Measurements from ENCODE around the gene FBXO21.
"Not testable (repeated sequence)": the region's sequence is repeated elsewhere in the genome, so short reads cannot be mapped to it uniquely, and the experiment has no call there.

The FBXO21 gene, protein sequence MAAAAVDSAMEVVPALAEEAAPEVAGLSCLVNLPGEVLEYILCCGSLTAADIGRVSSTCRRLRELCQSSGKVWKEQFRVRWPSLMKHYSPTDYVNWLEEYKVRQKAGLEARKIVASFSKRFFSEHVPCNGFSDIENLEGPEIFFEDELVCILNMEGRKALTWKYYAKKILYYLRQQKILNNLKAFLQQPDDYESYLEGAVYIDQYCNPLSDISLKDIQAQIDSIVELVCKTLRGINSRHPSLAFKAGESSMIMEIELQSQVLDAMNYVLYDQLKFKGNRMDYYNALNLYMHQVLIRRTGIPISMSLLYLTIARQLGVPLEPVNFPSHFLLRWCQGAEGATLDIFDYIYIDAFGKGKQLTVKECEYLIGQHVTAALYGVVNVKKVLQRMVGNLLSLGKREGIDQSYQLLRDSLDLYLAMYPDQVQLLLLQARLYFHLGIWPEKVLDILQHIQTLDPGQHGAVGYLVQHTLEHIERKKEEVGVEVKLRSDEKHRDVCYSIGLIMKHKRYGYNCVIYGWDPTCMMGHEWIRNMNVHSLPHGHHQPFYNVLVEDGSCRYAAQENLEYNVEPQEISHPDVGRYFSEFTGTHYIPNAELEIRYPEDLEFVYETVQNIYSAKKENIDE

DNA sequence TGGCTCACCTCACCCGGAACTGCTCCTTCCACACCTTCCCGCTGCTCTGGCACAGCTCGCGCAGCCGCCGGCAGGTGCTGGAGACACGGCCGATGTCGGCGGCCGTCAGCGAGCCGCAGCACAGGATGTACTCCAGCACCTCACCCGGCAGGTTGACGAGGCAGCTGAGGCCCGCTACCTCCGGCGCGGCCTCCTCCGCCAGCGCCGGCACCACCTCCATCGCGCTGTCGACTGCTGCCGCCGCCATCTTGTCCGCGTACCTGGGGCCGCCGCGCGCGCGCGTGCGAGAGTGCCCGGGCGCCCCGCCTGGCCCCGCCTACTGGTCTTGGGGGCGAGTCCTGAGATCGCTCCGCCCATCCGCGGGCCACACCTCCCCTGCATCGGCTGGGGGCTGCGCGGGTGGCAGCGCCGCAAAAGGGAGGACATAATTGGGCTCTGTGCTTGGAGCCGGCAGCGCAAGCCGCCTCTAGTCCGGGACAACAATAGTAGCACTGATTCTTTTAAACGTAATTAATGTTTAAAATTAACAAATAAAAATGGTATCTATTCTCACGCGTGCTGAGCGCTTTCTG, at the start of gene FBXO21:
TSS of gene FBXO21 (minus strand) at position 261 of the 572 bp plus-strand sequence. CDS start at position 247, 14 bp downstream.
- peak; percentile 83 to 92 for DNase-seq

DNA sequence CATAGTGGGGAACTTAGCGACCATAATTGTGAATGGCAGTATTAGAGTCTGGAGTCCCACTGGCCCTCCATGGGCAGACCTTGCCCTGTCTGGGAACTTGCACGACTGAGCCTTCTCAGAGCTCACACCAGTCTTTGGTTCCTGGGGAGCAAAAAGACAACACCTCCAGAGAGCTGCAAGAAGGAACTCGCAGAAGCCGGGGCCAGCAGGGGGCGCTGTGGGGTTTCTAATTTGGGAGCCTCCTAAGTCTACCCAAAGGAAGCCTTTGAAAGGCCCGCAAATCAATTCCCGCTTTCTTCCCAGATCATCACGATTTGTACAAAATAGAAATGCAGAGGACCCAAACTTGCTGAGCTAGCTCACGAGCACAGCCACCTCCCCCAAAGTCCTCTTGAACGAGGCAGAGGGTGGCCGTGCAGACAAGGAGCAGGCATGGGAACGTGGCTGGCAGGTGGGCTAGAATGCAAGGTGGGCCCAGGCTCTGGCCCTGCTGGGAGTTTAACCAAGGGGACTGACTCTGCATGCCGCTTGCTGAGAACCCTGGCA, 46.3 kb upstream of the FBXO21 start:
- DNase-seq: peak; percentile 82 to 85

DNA sequence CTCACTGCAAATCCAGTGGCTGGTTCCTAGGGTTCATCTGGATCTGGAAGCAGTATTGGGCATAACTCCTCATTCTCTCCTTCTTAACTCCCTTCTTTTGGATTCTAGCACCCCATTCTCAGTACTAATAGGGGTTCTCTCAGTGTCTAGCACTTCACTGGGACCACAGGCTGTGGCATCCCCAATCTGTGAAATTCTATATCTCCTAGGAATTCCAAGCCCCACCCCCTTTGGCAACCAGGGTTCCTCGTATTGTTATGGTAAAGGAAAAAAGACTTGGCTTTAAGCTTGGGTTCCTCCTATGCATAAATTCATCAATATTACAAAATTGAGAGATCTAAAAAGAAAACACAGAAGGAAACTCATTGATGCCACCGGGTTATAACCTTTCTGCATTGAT, 45.0 kb upstream of the FBXO21 start:
- DNase-seq: no peak

DNA sequence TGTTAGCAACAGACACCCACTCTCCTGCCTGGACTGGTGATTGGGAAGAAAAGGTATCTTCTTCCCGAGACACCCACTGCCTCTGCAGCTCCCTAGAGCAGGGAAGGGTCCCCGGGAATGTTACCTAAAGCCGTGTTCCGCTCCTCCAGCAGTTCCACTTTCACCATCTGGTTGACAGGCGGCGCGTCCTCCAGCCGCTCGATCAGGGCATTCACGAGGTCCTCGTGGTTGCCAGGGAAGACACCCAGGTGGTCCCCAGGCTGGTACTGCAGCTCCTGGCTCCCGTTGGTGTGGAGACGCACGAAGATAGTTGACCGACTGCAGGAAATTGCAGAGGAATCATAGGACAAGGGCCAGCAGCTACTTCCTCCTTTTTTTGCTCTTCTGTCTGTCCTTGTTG, 44.2 kb upstream of the FBXO21 start:
- DNase-seq: no peak

DNA sequence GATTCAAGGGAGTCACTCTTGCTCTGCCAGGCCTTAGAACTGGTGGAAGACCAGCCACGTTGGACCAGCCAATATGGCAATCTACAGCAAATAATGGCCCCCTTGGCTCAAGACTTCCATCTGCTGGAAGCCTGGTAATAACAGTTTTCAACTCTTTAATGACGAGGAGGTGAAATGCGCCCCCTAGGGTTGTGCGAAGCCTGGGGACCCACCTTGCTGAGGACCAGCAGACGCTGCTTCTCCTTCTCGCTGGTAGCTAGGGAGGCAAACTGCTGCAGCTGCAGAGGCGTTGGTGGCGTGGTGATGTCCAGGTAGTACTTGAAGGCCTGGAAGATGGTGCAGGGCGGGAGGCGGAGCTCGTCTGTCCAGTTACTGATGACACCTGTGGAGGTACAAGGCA, 41.5 kb upstream of the FBXO21 start:
- no peak for DNase-seq

DNA sequence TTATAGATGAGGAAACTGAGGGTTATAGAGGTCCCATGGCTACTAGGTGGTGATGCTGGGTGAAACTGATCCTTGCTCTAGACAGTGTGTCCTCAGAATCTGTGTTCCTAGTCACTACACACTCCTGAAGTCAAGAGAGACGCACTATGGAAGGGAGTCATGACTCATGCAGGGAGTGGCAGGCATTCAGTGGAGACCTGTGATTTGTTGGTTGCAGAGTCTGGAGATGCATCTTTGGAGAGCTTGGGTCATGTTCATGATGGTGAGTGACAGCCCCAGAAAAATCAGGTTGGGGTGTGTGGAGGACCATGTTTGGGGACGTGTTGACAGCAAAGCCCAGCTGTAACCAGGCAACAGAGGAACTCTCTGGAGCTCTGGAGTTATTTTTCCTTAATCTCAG, 38.0 kb upstream of the FBXO21 start:
- no peak for DNase-seq

DNA sequence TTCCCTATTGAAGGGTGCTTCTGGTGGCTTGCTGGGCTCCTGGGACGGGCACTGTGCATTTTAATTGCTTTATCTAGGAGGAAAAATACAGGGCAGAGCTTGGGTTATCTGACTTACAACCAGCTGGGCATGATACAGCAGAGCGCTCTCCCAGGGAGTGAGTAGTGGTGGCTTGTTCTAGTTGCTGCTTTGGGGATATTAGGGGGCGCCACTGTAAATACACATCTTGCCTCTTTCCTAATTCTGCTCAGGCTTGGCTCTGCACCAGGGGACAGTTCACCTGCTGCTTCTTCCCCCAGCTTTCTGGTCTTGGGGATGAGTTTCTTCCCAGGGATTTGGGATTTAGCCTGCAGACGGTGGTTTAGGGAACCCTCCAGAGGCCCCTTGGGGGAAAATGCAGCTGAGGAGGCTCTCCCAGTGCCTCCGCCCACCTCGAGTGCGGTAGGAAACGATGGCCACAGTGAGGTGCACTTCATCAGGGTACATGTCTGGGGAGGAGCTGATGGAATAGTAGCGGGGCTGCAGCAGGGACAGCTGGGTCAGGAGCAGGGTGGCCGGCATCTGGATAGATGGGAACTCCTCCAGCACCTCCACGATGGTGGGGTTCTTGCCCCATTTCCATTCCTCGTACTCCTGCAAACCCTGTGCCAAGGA, 36.9 kb upstream of the FBXO21 start:
- no peak for DNase-seq

DNA sequence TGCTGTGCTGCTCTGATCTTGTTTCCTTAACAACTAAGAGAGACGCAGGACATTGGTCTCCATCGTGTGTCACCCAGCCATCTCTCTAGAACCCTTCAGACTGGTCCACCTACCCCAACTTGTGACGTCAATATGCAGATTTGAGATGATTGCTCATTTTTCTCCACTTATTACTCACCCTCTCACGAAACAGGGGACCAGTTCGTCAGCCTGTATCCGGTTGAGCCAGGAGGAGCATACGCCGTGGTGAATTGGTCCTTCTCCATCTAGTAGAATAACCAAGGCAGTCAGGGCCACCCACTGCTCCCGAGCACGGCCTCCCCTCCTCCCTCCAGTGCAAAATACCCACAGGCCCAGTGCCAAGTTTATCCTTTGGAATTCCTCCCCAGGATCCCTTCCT, 36.2 kb upstream of the FBXO21 start:
- DNase-seq: no peak

DNA sequence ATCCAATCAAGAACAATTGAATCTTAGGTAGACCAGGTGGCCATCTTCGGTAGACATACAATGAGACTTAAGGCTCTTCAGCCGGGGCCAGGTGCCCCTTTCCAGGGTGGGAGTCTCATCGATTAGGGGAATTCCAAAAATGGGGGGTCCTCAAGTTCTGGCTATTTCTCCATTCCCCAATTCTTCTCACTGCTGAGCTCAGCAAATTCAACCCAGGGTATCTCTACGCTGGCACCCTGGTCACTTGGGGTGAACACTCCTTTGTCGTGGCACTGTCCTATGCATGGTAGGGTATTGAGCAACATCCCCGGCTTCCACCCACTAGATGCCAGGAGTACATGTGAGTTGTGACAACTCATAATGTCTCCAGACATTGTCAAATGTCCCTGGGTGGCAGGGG, 34.9 kb upstream of the FBXO21 start:
- no peak for DNase-seq

DNA sequence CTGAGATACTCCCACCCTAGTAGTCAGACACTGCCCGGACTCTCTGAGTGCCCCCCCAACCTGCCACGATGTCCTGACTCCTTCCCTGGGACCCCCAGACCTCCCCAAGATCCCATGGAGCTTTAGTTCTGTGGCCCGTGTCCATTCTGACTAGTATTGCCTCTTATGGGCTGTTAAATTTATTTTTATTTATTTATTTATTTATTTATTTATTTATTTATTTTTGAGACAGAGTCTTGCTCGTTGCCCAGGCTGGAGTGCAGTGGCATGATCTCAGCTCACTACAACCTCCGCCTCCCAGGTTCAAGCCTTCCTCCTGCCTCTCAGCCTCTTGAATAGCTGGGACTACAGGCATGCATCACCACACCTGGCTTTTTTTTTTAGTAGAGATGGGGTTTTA, 30.7 kb upstream of the FBXO21 start:
- not testable (repeated sequence) for DNase-seq

DNA sequence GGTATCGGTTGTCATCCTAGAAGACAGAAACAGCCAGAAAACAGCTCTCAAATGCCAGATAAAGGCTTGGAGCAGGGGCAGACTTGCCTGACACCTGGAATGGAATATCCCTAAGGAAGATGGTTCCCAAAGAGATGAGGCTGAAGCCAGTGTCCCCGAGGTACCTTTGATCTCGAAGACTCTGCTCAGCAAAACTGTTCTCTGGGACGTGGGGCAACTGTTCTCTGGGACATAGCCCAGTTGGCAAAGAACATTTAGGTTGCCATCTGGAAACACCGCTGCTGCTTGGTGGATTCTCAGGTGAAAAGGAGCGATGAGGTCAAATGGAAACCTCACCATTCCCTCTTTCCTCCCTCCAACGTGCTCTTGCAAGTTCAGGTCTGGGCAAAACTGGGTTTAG, 27.9 kb upstream of the FBXO21 start:
- no peak for DNase-seq

DNA sequence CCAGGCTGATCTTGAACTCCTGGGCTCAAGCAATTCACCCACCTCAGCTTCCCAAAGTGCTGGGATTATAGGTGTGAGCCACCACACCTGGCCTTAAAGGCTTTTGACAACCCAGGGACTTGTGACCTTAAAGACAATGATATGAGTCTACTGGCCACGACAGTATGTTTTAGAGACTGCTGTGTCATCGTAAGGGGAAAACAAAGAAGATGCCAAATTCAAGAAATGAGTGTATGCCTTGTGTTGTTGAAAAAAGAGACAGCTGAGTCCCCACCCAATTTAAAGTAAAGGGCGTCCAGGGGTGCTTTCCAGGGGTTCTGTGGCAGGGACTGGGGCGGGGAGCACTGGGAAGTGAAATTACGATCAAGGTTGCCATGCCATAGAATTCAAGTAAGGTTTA, 26.4 kb upstream of the FBXO21 start:
- DNase-seq: no peak

DNA sequence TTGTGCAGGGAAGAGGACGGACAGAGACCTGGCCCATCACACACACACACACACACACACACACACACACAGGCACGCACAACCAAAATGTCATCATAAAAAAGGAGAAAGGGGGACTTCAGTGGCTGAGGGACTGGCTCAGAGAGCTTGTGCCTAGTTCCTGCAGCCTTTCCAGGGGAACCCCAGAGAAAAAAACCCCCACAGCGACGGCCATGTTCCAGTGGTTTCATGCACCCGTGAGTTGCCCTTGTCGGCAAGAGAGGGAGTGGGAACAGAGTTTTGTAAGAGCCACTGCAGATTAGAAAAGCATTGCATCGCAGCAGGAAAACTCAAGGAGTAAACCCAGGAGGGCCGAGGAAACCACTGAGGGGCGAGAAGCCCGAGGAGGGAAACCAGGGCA, 24.5 kb upstream of the FBXO21 start:
- DNase-seq: no peak

DNA sequence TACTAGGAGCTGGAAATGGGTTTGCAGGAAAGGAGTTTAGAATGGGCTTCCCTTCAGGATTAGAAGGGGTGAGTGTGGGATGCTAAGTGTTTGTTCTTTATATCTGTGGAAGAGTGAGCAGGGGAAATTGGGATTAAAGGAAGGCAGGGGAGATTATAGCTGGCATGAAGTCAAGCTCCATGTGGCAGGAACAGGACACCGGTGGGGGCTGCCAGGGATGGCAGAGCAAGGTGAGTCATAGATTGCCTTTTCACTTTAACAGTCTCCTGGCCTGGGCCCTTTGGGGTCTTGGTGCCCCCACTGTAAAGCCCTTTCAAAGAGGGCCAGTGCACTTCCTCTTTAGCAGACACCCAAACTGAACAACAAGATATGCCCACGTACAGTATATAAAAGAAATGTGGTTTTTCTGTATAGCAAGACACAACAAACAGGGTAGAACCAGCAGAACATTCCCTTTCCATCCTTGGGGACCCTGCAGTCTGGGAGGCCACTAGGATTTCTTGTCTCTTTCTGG, 23.1 kb upstream of the FBXO21 start:
- DNase-seq: no peak

DNA sequence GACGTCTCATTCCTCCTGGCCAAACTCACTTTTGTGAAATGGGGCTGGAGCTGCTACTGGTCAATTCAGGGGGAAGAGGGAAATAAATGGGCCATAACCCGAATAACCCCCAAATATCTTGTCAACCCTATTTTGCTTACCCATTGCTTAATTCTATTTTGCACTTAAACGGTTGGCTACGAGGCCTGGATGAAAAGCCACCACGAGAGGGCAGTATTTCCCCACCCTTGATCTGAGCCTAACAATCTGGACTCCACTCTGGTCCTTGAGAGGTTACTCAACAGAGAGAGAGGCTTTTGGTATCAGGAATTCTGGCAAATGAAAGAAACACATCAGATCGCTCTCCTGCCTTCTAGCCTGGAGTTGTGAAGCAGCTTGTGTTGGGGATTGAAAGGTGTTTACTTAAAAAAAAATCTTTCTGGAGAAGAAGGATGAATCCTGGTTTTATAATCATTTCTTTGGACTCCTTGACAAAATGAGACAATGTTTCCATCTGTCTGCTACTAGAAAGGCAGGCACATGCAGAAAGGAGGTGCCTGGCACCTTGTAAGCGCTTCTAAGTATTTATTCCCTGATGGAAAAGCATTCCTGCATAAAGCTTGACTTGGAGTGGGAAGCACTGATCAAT, 22.4 kb upstream of the FBXO21 start:
- DNase-seq: peak; percentile 78 to 89

DNA sequence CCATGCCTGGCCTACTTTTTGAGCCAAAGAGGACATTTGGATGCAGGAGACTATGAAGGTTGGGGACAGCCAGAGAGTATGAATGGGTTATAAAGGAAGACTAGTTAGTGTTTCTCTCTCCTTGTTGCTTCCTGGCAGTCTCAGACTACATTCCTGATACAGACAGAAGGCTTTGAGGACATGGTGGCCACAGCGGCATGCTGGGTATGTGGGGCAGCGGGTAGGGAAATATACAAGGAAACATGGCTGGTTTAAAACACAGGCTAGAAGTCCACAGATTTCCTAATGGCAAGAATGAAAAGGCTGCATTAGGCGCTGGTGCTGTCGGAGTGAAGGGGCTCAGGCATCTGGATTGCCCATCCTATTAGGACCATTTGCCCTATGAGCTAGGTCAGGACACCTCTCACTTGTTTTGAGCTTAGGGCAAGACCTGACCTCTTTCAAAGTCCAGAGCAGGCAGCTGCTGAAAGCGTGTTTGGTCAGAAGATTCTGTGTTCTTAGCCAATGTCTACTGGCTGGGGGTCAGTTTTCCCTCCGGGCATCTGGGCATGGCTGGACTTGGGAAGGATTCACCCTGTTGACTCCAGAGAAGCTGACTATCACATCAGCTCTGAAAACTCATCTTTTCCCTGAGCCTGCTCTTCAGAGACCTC, 20.1 kb upstream of the FBXO21 start:
- DNase-seq: no peak

DNA sequence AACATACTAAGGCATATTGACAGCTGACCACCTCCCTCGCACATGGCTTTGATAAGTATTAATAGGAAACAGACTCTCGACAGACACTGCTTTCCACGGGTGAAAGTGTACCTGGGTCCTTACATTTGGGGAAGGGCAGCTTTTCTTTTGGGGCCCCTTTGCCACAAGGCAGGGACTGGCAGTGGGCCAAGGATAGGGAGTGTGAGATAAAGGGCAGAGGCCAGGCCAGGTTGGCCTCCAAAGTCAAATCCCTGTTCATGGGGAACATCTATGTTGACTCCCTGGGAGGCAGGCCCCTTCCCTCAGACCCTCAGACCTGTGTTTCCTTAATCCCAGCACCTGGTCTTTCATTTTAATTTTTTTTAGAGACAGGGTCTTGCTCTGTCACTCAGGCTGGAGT, 19.4 kb upstream of the FBXO21 start:
- no peak for DNase-seq

DNA sequence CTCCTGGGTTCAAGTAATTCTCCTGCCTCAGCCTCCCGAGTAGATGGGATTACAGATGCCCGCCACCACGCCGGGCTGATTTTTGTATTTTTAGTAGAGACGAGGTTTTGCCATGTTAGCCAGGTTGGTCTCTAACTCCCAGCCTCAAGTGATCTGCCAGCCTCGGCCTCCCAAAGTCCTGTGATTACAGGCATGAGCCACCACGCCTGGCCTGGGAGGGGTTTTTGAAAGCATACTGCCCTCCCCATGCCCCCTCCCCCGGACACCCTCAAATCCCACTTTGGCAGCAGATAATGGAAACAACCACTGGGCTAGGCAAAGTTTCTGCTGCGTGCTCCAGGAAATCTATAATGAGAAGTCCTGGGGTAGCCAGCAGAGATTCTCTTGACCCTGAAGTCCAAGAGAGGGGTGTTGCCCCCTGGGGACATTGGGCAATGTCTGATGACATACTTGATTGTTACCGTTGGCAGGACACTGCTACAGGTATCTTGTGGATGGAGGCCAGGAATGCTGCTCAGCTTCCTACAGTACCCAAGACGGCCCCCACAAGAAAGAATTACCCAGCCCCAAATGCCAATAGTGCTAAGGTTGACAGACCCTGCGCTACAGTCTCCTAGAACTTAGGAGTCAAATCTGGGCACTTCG, 18.7 kb upstream of the FBXO21 start:
- DNase-seq: no peak

DNA sequence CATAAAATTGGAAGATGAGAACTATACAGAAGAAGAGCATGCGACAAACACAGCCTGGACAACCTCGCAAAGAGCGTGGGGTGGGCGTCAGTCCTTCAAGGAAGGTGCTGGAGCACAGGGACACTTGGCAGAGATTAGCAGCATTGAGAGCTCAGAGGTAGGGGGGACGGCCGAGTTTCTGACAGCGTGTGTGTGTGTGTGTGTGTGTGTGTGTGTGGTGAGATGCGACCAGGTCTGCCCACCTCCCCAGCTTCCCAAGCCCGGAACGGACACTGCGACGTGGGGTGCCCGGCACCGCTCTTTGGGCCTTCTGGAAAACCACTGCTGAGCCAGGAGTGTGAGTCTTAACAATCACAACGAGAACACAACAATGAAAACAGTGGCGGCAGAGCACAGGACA, 17.9 kb upstream of the FBXO21 start:
- DNase-seq: no peak

DNA sequence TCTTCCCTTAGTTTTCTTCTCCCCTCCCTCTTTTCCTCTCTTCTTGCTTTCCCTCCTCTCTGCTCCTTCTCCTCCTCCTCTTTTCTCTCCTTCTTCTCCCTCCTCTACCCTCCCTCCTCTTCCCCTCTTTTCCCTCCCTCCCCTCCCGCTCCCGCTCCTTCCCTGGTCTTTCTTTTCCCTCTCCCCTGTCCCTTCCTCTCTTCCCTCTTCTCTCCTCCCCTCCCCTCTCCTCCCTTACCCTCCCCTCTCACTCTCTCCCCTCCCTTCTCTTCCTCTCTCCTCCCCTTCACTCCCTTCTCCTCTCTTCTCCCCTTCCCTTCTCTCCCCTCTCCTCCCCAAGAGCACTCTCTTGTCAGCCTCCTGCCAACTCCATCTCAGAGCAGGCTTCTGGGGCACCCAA, 17.4 kb upstream of the FBXO21 start:
- no peak for DNase-seq

DNA sequence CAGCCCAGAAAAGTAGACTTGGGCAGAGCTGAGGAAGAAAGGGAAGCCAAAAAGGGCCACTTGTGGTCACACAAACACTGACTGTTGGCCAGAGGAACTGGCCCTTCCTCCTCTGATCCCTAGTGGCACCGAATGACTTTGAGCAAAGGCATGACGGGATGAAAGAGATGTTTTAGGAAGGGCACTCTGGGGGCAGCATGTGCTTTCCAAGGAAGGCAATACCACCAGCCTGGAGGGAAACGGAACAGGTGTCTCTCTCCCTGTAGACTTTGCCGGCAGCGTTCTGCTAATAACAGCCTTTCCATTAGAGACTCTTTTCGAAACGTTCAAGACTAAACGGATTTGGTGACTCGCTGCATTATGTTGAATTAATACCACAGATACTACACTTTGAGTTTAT, 12.3 kb upstream of the FBXO21 start:
- DNase-seq: no peak

DNA sequence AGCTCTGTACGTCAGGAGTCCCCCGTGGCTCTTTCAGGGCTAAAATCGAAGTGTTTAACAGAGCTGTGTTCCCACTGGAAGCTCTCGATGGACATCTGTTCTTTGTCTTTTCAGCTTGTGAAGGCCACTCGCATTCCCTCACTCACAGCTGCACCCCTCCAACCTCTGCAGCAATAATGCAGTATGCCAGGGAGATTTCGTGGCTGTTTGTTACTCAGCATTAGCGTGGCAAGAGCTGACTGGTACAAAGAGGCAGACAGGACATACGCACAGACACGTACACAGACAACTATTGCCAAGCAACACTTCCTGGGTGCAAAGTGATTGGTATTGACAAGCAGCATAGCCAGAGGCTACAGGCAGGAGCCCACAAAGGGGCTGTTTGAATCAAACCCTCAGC, 11.8 kb upstream of the FBXO21 start:
- no peak for DNase-seq
